HepG2 (cell line): ENCODE measurements around the gene TMEM158. TPM values are rescaled to one million over a fixed set of nuclear protein-coding genes. Genes with fewer than 3 reads are reported as not detected.

Experiments
- CBX2 ChIP-seq, 2 experiments: fragments of 200-600 bp in 1 of 2; sonication (generic); formaldehyde crosslinking in 1 of 2; IDR thresholded peaks; 2 replicates each; pipeline versions ENCODE4 v1.7.0 to v1.8.1; 2018 to 2022; ENCODE audit warnings: low read depth in 2 of 2, low read length in 1 of 2, mild to moderate bottlenecking in 1 of 2, missing genetic modification reagents in 1 of 2
- EHMT2 ChIP-seq: fragments of 200-600 bp; sonication (generic); IDR thresholded peaks from 2 replicates; pipeline ENCODE4 v1.7.0; 2017; ENCODE audit warnings: antibody characterized with exemption, low read depth, low read length, borderline replicate concordance
- FOXA3 ChIP-seq: IDR thresholded peaks from 2 replicates; pipeline ENCODE4 v1.6.1; 2016; ENCODE audit warnings: missing genetic modification reagents, missing compliant biosample characterization
- FOXC1 ChIP-seq: sonication (generic); formaldehyde crosslinking; IDR thresholded peaks from 2 replicates; pipeline ENCODE4 v1.8.0; 2022; ENCODE audit warnings: mild to moderate bottlenecking, missing genetic modification reagents, borderline replicate concordance
- FOXJ3 ChIP-seq: sonication (generic); formaldehyde crosslinking; IDR thresholded peaks from 2 replicates; pipeline ENCODE4 v1.4.0; 2020; ENCODE audit warnings: missing genetic modification reagents, mild to moderate bottlenecking, borderline replicate concordance
- NKX3-1 ChIP-seq: sonication (generic); formaldehyde crosslinking; IDR thresholded peaks from 2 replicates; pipeline ENCODE4 v1.5.0; 2020; ENCODE audit warnings: missing genetic modification reagents
- RARA ChIP-seq: IDR thresholded peaks from 2 replicates; pipeline ENCODE4 v1.6.1; 2016; ENCODE audit warnings: missing genetic modification reagents, missing compliant biosample characterization
- SUZ12 ChIP-seq: fragments of 150-350 bp; IDR thresholded peaks from 2 replicates; pipeline ENCODE4 v1.6.1; 2014; ENCODE audit warnings: low read depth, low read length
- ZNF30 ChIP-seq: sonication (generic); formaldehyde crosslinking; IDR thresholded peaks from 2 replicates; pipeline ENCODE4 v1.5.0; 2020; ENCODE audit warnings: mild to moderate bottlenecking, missing genetic modification reagents
- ZNF777 ChIP-seq: sonication (generic); formaldehyde crosslinking; IDR thresholded peaks from 2 replicates; pipeline ENCODE4 v1.4.0; 2020; ENCODE audit warnings: missing genetic modification reagents
- ZNF780A ChIP-seq: sonication (generic); formaldehyde crosslinking; IDR thresholded peaks from 2 replicates; pipeline ENCODE4 v1.8.0; 2022; ENCODE audit warnings: mild to moderate bottlenecking, missing genetic modification reagents, moderate library complexity
- ZNF839 ChIP-seq: sonication (generic); formaldehyde crosslinking; IDR thresholded peaks from 2 replicates; pipeline ENCODE4 v1.4.0; 2020; ENCODE audit warnings: missing genetic modification reagents, mild to moderate bottlenecking, borderline replicate concordance
- polyA plus RNA-seq, 8 experiments: library from polyadenylated mRNA; depleted of rRNA in 3 of 8; stranded (reverse) in 7 of 8; unstranded in 1 of 8; fragments of >200 nt; fragmentation: Illumina TruSeq in 4 of 8; extraction: Trizol in 4 of 8; gene quantifications; 2 replicates each; pipeline versions ENCODE4 v1.2.1 to v1.2.3, GENCODE V29; 2011 to 2016; ENCODE audit warnings: low read depth in 4 of 8, missing spikeins in 1 of 8, mixed read lengths in 1 of 8; ENCODE audit not compliant: insufficient read depth in 1 of 8
- total RNA-seq, 5 experiments: library from RNA; depleted of rRNA; stranded (reverse); fragments of >200 nt; fragmentation: Illumina TruSeq; extraction: Trizol; gene quantifications; 2 replicates each; pipeline ENCODE4 v1.2.3, GENCODE V29; 2016; ENCODE audit warnings: low read depth in 1 of 5
- TF ChIP-seq, protein P1 (sequence below): sonication (generic); formaldehyde crosslinking; IDR thresholded peaks from 2 replicates; pipeline ENCODE4 v1.8.1; 2022; ENCODE audit warnings: low read depth, mild to moderate bottlenecking, missing genetic modification reagents
- TF ChIP-seq, protein P2 (sequence below): sonication (generic); formaldehyde crosslinking; IDR thresholded peaks from 2 replicates; pipeline ENCODE4 v1.4.0; 2020; ENCODE audit warnings: missing genetic modification reagents
- TF ChIP-seq, protein P3 (sequence below): sonication (generic); formaldehyde crosslinking; IDR thresholded peaks from 2 replicates; pipeline ENCODE4 v1.5.1; 2020; ENCODE audit warnings: missing genetic modification reagents, mild to moderate bottlenecking, borderline replicate concordance

Gene TMEM158
- total and polyA plus RNA-seq, 2 of the 13 experiments (the other 11 are each of a cell fraction or from before 2014, with no cell fraction given), result 0.13 TPM; not detected in 1

DNA sequence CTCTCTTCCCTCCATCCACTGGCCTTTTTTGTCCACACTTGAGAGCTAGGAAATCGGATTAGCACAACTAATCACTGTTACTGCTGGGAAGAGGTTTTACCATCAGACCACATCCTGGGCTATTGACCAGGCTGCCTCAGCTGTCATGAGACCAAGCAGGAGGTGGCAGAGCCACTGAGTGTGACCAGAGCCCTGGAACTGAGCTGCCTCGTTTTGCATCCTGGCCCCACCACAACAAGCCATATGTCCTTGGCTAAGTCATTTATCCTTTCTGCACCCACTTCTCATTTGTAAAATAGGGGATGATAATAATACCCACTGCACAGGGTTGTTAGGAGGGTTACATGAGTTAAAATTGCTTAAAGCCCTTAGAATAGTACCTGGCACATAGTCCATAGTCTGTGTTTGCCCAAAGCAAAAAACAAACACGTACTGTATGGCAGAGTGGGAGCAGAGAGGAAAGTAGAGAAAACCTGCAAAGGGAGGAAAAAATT is 34.1 kb downstream of the TMEM158 start (continued):
- TF ChIP-seq, protein P1, sequence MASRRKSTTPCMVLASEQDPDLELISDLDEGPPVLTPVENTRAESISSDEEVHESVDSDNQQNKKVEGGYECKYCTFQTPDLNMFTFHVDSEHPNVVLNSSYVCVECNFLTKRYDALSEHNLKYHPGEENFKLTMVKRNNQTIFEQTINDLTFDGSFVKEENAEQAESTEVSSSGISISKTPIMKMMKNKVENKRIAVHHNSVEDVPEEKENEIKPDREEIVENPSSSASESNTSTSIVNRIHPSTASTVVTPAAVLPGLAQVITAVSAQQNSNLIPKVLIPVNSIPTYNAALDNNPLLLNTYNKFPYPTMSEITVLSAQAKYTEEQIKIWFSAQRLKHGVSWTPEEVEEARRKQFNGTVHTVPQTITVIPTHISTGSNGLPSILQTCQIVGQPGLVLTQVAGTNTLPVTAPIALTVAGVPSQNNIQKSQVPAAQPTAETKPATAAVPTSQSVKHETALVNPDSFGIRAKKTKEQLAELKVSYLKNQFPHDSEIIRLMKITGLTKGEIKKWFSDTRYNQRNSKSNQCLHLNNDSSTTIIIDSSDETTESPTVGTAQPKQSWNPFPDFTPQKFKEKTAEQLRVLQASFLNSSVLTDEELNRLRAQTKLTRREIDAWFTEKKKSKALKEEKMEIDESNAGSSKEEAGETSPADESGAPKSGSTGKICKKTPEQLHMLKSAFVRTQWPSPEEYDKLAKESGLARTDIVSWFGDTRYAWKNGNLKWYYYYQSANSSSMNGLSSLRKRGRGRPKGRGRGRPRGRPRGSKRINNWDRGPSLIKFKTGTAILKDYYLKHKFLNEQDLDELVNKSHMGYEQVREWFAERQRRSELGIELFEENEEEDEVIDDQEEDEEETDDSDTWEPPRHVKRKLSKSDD, result no peak; the same call in 1 of the 2 replicates
- 0 out of 2 replicates have a peak, but pooled peaks have one; percentile 22 for TF ChIP-seq RARA
- TF ChIP-seq, protein P2, sequence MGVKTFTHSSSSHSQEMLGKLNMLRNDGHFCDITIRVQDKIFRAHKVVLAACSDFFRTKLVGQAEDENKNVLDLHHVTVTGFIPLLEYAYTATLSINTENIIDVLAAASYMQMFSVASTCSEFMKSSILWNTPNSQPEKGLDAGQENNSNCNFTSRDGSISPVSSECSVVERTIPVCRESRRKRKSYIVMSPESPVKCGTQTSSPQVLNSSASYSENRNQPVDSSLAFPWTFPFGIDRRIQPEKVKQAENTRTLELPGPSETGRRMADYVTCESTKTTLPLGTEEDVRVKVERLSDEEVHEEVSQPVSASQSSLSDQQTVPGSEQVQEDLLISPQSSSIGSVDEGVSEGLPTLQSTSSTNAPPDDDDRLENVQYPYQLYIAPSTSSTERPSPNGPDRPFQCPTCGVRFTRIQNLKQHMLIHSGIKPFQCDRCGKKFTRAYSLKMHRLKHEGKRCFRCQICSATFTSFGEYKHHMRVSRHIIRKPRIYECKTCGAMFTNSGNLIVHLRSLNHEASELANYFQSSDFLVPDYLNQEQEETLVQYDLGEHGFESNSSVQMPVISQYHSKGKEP (CRISPR knock-in tag), result no peak
- peak; percentile 55; the same call in 1 of the 2 replicates for TF ChIP-seq FOXJ3 (CRISPR knock-in tag)
- TF ChIP-seq, protein P3, sequence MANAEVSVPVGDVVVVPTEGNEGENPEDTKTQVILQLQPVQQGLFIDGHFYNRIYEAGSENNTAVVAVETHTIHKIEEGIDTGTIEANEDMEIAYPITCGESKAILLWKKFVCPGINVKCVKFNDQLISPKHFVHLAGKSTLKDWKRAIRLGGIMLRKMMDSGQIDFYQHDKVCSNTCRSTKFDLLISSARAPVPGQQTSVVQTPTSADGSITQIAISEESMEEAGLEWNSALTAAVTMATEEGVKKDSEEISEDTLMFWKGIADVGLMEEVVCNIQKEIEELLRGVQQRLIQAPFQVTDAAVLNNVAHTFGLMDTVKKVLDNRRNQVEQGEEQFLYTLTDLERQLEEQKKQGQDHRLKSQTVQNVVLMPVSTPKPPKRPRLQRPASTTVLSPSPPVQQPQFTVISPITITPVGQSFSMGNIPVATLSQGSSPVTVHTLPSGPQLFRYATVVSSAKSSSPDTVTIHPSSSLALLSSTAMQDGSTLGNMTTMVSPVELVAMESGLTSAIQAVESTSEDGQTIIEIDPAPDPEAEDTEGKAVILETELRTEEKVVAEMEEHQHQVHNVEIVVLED (CRISPR knock-in tag), result no peak
- no peak for TF ChIP-seq ZNF30 (CRISPR knock-in tag)
- TF ChIP-seq ZNF780A, result no peak
- no peak for TF ChIP-seq NKX3-1 (CRISPR knock-in tag)
- TF ChIP-seq ZNF777, result no peak
- TF ChIP-seq FOXC1 (CRISPR knock-in tag), result no peak
- peak; percentile 87 for TF ChIP-seq FOXA3
- no peak for TF ChIP-seq ZNF839
- TF ChIP-seq SUZ12, result no peak
- no peak for TF ChIP-seq CBX2 (IDR thresholded peaks at IDR 0.05; ENCODE audit: low read depth, low read length)
- TF ChIP-seq CBX2 (CRISPR knock-in tag; IDR thresholded peaks at IDR 0.05; ENCODE audit: low read depth), result no peak
- TF ChIP-seq EHMT2, result no peak
